Femur (tissue), 1 donor: ENCODE measurements around the gene NCCRP1.

ENCODE experiments used
- DNase-seq: peaks from one replicate; pipeline ENCODE4 v3.0.0-alpha.2; 2017

The NCCRP1 gene

DNA sequence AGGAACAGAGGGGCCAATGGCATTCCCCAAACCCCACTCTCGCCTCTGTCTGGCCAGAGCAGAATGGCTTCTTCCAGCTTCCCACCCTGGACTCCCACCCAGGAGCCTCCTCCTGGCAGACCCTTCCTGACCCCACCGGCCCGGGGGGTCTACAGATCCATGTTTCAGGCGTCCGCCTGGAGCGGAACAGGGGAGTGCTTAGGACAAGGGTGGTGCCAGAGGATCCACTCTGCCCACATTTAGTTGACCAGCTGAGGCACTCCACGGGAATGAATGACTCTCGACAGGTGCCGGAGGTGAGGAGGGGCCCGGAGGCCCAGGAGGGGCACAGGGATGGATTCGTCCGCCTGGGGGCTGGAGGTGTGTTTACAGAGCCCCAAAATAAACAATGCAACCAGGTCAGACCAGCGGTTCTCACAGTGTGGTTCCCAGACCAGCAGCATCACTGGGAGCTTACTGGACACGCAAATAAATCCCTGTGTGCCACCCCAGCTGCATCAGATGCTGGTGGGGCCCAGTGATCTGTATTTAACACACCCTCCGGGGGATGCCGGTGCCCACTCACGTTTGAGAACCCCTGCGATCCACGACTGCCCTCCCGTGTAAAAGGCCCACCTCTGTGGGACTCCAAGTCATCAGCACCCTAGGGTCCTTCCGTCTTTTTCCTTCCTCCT, 15.1 kb upstream of the NCCRP1 start:
- no peak for DNase-seq

DNA sequence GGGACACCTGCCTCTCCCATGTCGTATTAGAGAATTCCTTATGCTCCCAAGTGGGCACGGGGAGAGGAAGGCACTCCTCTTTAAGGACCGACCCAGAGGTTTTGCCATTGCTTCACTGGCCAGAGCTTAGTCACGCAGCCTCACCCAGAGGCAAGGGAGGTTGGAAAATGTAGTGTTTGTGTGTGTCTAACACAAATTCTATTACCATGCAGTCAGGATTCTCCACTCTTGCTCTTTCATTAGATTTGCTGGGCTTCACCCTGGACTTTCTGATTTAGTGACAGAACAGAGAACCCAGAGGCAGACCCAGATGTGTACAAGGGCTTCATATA, 14.6 kb upstream of the NCCRP1 start:
- no peak for DNase-seq

DNA sequence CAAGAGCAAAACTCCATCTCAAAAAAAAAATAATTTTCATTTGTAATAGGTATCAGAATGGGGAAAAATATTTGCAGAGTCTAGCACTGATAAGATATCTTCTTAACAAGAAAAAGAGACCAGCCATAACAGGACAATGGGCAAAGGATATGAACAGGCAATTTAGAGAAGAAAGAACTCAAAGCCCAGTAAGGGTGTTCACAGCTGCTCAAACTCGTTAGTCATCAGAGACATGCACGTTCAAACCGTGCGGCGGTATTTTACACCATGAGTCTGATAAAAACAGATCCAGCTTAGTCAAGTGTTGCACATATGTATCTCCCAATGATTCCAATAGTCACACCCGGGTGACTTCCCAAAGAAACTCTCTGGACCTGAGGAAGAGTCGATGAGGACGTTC, 13.7 kb upstream of the NCCRP1 start:
- no peak for DNase-seq

DNA sequence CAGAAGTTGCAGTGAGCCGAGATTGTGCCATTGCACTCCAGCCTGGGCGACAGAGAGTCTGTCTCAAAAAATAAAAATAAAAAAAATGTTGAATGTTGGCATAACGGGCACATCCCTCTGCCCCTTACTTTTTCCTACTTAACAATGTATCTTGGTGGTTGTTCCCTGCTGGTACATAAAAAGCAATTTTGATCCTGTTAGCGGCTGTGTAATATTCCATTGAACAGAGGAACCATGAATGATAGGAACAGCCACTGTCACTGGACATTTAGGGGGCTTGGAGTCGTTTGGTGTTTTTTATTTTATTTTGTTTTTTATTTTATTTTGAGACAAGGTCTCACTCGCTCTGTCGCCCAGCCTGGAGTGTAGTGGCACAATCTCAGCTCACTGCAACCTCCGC, 10.4 kb upstream of the NCCRP1 start:
- no peak for DNase-seq

DNA sequence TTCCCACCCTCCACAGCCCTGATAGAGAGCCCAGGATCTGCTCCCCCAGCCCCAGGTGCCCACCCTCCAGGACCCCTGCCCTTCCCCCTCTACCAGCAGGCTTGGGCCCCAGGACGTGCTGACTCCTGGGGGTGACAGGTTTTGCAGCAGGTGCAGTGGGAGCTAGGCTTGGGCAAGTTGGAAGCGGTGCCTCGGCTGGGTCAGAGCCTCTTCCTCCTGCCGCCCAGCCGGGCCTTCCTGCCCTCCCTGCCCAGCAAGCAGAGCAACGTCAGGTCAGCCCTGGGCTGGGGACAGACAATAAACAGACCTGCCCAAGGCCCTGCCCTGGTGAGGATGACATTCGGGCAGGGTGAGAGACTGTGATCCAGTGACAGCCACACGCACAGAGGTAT, 9.2 kb upstream of the NCCRP1 start:
- DNase-seq, result no peak

DNA sequence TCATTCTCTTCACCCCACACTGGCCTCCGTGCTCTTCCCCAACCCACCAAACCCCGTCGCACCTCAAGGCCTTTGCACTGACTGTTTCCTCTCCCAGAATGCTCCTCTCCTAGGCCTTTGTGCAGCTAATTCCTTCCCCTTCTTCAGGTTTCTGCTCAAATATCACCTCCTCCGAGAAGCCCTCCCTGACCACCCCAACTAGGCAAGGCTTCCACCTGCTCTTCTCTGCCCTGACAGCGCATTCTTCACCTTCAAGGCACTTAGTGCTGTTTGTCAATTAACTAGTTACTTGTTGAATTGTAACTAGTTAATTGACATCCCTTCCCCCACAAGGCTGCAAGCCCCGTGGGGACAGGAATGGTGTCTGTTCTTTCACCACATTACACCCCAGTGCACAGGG, 7.8 kb upstream of the NCCRP1 start:
- no peak for DNase-seq

DNA sequence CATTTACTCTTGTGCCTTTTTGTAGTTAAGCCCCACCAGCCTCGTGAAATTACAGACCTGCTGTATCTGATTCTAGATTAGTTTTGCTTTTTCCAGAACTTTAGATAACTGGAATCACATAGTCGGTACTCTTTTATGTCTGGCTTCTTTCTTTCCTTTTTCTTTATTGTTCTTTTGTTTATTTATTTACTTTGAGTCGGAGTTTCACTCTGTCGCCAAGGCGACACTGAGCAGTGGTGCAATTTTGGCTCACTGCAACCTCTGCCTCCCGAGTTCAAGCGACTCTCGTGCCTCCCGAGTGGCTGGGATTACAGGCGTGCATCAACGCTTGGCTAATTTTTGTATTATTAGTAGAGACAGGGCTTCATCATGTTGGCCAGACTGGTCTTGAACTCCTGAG, 6.0 kb upstream of the NCCRP1 start:
- DNase-seq, result no peak

DNA sequence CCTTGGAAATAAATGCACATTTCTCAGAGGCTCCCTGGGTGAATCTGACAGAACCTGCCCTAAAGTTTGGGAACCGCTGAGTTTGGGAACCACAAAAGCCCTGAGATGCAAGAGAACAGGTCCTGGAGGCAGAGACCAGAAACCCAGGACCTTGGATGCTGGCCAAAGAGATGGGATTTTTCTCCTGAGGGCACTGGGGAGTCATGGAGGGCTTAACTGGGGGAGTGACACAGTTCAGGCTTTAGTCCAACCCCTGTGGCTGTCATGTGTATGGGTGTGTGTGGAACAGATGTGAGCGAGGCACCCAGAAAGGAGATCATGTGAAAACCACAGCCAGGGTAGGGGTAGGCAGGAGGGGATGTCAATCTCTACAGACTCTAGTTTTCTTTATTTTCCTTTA, 3.9 kb upstream of the NCCRP1 start:
- DNase-seq, result no peak

DNA sequence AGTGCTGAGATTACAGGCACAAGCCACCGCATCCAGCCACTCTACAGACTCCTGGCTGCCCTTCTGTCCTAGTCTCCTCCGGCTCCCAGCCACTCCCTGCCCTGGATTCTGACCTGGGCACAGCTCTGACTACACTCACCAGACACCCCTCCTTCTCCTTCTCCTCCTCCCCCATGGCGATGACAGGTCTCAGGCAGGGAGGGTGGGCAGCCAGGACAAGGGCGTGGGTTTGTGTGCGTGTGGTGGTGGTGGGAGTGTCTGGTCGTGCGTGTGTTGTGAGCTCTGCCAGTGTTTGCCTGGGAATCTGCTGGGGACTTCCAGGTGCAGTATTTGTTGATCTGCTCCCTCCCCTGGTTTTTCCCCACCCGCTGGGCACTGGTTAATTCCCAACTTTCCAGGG, 3.0 kb upstream of the NCCRP1 start:
- DNase-seq, result no peak

DNA sequence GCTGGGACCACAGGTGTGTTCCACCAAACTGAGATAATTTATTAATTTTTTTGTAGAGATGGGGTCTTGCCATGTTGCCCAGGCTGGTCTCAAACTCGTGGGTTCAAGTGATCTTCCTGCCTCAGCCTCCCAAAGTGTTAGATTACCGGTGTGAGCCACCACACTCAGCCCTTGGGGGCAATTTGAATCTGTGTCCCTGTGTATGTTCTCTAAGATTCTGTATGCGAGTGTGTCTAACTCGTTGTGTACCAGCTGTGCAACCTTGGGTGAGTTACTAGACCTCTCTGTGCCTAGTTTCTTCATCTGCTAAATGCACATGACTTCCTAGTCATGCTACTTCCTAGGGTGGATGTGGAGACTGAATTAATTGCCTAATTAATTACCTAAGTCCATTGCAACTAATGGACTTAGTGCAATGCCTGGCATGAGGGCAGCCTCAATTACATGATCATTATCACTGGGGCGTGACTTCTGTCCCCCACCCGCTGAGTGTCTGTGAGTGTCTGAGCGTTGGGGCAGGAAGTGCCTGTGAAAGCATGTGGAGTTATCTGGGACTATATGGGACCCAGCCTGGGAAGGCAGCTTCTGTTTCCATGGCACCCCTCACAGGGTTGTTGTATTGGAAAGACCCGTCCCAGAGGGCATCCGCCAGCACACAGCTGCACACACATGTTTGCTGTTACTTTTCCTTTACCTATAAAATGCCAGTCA, 1.8 kb upstream of the NCCRP1 start:
- no peak for DNase-seq

DNA sequence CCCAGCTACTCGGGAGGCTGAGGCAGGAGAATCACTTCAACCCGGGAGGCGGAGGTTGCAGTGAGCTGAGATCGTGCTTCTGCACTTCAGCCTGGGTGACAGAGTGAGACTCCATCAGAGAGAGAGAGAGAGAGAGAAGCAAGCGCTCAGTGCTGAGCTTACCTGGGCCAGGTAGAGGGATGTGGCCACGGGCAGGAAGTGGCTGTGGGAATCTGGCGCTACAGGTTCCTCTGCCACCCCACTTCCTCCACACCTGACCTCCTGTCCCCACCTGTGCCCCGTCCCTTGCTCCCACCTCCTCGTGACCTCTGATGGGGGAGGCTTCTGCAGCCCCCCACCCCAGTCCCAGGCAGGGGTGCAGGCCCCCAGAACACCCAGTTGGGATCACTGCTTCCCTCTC, 1.0 kb upstream of the NCCRP1 start:
- DNase-seq, result no peak

DNA sequence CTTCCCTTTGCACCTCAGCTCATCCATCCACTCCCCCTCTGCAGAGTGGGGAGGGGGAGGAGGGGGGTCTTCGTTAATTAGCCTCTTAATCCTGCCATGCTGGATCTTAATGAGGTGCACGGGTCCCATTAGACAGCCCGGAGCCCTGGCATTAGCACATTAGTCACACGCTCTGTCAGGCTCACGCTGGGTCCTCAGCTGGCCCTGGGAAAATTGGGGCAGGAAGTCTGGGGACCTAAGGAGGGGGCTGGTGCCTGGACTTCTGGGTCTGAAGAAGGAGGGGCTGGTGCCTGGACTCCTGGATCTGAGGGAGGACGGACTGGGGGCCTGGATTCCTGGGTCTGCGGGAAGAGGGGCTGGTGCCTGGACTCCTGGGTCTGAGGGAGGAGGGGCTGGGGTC, 444 bp upstream of the NCCRP1 start:
- no peak for DNase-seq

DNA sequence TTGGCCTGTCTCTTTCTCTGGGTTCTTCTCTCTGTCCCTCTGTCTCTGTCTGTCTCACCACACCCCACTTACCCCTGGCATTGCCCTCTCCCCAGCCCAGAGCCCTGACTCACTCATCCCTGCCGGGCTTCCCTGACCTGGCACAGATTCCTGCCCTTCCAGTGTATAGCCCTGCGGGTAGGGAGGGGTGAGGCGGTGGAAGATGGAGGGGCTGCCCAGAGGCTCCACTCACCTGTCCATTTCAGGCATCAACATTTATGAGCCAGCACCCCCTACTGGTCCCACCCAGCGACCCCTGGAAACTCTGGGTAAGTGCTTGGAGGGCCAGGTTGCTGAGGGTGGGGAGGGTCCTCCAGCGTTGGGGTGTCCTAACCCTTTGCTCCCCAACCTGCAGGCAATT, 1.0 kb downstream of the NCCRP1 start:
- DNase-seq, result no peak

DNA sequence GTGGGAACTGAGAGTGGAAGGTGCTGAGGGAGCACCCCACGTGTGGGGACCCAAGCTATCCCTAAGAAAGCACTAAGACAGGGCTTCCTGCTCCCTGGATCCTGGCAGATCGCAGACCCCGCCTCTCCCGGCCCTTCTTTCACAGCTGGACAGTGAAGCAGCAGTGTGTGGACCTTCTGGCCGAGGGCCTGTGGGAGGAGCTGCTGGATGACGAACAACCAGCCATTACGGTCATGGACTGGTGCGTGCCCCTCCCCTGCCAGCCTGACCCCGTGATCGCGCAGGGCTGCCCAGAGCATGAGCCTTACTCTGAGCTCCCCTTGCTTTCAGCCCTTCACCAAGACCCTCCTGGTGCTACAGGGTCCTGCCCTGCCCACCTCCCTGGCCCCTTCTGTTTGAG, 2.3 kb downstream of the NCCRP1 start:
- peak; percentile 68 for DNase-seq

DNA sequence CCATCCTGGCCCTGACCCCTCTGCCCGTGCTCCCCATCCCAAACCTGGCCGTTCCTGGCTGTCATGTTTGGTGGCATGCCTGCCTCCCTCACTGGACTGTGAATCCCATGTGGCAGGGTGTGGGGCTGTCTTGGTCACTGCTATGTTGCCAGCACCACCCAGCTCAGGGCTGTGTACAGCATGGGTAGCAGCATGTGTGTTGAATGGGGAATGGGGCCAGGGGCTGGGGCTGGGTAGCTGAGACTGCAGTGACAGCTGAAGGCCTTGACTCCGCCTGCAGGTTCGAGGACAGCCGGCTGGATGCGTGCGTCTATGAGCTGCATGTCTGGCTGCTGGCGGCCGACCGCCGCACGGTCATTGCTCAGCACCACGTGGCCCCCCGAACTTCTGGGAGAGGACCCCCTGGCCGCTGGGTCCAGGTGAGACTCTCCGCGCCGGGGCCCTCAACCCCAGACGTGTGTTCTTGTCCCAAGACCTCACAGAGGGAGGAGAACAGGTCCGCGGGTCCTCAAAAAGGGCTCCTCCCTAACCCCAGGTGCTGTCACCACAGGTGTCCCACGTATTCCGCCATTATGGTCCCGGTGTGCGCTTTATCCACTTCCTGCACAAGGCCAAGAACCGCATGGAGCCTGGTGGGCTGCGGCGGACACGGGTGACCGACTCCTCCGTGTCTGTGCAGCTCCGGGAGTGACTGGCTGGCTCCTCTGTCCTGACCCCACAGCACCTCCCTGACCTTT, 3.5 kb downstream of the NCCRP1 start:
- no peak for DNase-seq

DNA sequence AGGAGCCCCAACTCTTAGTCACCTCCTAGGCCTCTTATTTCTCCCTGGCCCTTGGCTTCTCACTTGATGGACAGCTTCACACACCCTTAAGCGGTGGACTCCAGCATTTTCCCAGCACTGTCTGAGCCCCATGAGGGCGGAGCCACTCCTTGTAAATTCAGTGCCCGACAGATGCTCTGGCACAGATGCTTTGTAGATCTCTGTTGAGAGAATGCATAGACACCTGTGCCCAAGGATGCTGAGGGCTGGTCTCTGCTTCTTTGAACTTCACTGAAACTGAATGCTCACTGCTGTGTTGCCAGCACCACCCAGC, 4.0 kb downstream of the NCCRP1 start:
- DNase-seq, result no peak

DNA sequence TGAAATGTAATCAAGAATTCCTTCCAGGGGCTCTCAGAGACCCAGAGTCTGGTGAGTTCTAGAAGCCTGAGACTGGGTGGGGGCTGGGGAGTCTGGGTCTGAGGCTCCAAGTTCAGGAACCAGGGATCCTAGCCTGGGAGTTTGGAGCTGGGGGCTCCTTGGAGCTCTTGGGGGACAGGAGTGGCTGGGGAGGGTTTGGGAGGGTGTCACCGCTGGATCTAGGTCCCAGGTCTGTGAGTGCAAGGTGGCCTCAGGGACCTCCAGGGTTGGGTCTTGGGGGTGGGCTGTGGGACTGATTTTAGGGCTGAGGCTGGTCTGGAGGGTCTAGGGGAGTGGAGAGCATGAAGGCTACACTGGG, 6.2 kb downstream of the NCCRP1 start:
- no peak for DNase-seq

DNA sequence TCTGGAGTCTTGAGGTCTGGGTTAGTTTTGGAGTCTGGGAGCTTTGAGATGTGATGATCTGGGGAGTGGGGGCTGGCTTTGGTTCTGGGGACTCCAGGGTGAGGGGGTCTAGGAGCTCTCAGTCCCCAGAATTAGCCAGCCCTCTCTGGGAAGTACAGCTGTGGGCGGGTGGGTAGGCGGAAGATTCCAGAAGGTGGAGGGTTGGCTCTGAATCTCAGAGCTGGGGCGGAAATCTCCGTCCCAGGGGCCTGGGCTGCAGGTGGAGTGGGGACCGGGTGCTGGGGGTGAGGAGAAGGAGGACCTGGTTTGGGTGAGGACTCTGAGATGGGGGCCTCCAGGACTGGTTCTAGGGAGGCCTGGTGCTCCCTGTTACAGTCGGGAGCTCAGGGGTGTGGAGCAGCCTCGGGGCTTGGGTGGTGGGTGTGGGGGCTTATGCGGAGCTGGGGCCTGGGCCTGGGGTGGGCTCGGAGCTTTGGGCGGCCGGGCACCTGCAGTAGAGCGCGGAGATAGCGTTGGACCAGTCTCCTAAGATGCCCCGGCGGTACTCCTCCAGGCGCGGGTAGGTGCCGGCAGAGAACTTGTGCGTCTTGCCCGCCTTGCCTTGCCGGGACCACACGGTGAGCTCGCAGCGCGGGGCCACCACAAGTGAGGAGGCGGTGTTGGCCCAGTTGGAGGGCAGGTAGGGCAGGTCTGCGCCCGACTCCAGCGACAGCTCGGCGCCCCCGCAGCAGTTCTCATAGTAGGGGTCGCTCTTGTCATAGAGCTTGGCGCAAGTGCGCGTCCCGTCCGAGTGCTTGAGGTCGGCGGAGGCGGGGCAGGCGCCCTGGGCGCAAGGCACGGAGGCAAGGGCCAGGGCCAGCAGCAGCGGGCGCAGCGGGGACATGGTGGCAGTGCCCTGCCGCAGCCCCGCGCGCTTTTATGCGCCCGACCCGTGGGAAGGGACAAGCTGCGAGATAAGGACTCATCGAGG, 6.9 kb downstream of the NCCRP1 start, which contains the start of gene SYCN:
SYCN (minus strand) TSS at position 892 of the 970 bp plus-strand sequence; CDS start at position 883, 9 bp downstream.
- no peak for DNase-seq

DNA sequence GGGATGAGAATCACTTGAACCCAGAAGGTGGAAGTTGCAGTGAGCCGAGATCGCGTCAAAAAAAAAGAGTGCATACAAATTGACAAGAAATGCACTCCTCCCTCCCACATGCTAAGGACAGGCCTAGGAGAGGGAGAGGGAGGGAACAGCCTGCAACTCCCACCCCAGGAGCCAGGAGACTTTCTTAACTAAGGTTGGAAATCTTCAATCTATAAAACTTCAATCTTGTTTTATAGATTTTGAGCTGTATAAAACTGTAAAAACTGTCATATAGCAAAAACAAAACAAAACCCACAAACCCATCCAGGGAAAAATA, 8.6 kb downstream of the NCCRP1 start:
- DNase-seq, result no peak

DNA sequence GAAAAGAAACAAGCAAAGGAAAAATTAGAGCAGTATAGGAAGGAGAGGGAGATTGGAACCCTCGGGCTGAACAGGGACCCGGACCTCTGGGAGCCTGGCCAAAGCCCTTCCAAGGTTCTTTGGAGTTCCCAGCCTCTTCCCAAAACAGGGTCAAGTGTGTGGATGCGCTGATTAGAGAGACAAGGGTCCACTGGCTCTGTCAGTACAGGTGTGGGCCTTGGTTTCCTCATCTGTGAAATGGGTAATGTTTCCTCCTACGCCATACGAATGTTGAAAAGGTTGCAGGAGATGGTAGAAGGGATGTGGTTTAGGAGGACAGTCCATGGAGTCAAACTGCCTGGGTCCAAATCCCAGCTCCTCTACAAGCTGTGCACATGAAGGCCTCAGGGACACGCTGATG, 9.4 kb downstream of the NCCRP1 start:
- no peak for DNase-seq

DNA sequence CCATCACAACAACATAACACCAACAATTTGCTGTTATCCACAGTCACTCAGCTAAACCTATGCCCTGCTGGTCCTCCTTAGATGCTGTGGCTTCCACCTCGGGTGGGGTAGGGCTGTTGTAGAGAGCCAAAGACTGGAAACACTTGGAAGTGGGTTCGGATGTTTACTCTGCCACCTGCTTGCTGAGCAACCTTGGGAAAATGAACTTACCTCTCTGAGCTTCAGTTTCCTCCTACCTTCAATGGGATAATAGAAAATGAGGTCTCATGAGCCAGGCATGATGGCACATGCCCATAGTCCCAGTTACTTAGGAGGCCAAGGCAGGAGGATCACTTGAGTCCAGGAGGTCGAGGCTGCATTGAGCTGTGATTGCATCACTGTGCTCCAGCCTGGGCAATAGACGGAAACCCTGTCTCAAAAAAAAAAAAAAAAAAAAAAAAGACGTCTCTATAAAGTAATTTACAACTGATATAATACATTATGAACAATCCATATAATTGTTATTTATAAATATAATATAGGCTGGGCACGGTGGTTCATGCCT, 10.6 kb downstream of the NCCRP1 start:
- no peak for DNase-seq

DNA sequence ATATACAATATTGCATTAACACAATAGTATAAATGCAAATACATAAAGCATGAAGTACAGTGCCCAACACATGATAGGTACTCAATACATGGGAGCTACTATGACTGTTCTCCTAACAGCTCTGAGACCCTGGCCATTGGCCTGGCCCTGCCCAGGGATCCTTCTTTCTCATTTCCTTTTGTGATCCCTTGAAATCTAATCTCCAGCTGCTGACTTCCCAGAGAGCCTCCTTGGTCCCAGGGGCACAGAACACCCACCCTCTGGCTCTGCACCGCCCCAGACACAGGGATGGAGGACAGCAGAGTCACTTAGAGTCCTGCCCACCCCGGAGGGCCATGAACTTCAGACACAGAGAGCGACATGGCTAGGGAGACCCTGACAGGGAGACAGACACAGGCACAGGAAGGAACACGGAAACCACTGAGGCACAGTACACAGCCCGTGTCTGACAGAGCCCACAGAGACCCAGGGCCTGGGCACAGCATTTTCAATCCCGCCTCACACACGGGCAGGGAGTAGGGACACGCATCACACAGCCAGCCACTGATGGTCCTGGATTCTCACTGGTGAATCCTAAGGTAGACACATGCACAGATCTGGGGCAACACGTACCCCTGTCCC, 11.5 kb downstream of the NCCRP1 start:
- no peak for DNase-seq

DNA sequence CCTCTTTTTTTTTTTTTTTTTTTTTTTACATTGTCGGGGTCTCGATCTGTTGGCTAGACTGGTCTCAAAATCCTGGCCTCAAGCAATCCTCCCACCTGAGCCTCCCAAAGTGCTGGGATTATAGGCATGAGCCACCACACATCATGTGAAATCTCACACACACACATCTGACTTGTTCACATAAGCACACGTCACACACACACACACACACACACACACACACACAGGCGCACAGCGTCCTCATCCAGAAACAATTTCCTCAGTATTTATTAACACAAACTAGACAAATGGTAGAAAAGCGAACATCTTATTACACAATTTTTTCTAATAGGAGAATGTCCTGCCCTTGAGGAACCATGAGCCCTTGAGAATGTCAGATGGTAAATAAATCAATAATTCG, 12.4 kb downstream of the NCCRP1 start:
- no peak for DNase-seq
